ENCODE data around the gene LIMCH1.

GRCh38 chr4:41719417-41719816, 181.5 kb downstream of the LIMCH1 start:
- TF ChIP-seq CTCF (IDR thresholded peaks at IDR 0.05) (no peak), POLR2A (IDR thresholded peaks at IDR 0.05) (no peak), POLR2AphosphoS5 (IDR thresholded peaks at IDR 0.05) (no peak), EP300 (IDR thresholded peaks at IDR 0.05) (no peak)
